GM12875 (cell line): ENCODE data around the gene GDI1.

Experiments used
- H3K4me3 ChIP-seq: one replicate; pipeline ENCODE4 v1.5.1; 2011; ENCODE audit warnings: low read depth, low read length, control low read depth
- CTCF ChIP-seq: IDR thresholded peaks from 2 replicates; pipeline ENCODE4 v1.5.1; 2011; ENCODE audit warnings: low read depth, mild to moderate bottlenecking, control low read depth, inconsistent platforms, low read length, moderate library complexity, borderline replicate concordance; ENCODE audit not compliant: insufficient read depth

The GDI1 gene

GRCh38 chrX:154472685-154473632 lies 36.0 kb downstream of the GDI1 start:
- no peak overlapping the region for H3K4me3 ChIP-seq
- no peak for TF ChIP-seq CTCF

GRCh38 chrX:154473683-154474082 lies 36.7 kb downstream of the GDI1 start:
- TF ChIP-seq CTCF: no peak
- no peak overlapping the region for H3K4me3 ChIP-seq

- H3K4me3 ChIP-seq: no peak overlapping the region
- TF ChIP-seq CTCF: no peak
Measured at GRCh38 chrX:154476821-154477220, 39.9 kb downstream of the GDI1 start.

GRCh38 chrX:154477891-154478477 lies 41.0 kb downstream of the GDI1 start:
- no peak for TF ChIP-seq CTCF
- peak overlapping the region; percentile 67 for H3K4me3 ChIP-seq

GRCh38 chrX:154478728-154479622 lies 42.0 kb downstream of the GDI1 start, which contains the start of gene LAGE3:
Gene LAGE3, minus strand, starts transcription at chrX:154479281. Its CDS starts 366 bp downstream, at chrX:154478915.
- TF ChIP-seq CTCF: no peak
- H3K4me3 ChIP-seq: peak within 1 kb of the TSS; percentile 67

- TF ChIP-seq CTCF: no peak
- H3K4me3 ChIP-seq: no peak overlapping the region
Measured at GRCh38 chrX:154481195-154481594, 44.2 kb downstream of the GDI1 start.
